Measurements from ENCODE around the gene SLC17A2. TPM values are rescaled to one million over a fixed set of nuclear protein-coding genes. Genes with fewer than 3 reads are reported as not detected.

Gene SLC17A2
- total and polyA plus RNA-seq, 2 of the 13 experiments (the other 11 are each of a cell fraction or from before 2014, with no cell fraction given), result 11.2 to 32.4 TPM

- TF ChIP-seq ZNF362 (CRISPR knock-in tag; IDR thresholded peaks at IDR 0.05; ENCODE audit: borderline replicate concordance) (no peak), TEAD2 (CRISPR knock-in tag; IDR thresholded peaks at IDR 0.05) (no peak), ZNF737 (CRISPR knock-in tag; IDR thresholded peaks at IDR 0.05; ENCODE audit: borderline replicate concordance) (no peak), ZFP36L2 (CRISPR knock-in tag; IDR thresholded peaks at IDR 0.05) (no peak), PITX1 (CRISPR knock-in tag; IDR thresholded peaks at IDR 0.05) (0 out of 2 replicates have a peak, but pooled peaks have one; percentile 19), MED1 (CRISPR knock-in tag; IDR thresholded peaks at IDR 0.05) (0 out of 2 replicates have a peak, but pooled peaks have one; percentile 41), TP53 (CRISPR knock-in tag; conservative IDR thresholded peaks at IDR 0.05) (peak; percentile 98), ZBTB4 (CRISPR knock-in tag; IDR thresholded peaks at IDR 0.05; ENCODE audit: borderline replicate concordance) (no peak), ZNF264 (CRISPR knock-in tag; IDR thresholded peaks at IDR 0.05) (no peak), FOXP1 (IDR thresholded peaks at IDR 0.05) (no peak), FOXP1 (CRISPR knock-in tag; IDR thresholded peaks at IDR 0.05) (peak; percentile 35), GABPA (IDR thresholded peaks at IDR 0.05; ENCODE audit: low read depth, low read length) (no peak), GABPA (CRISPR knock-in tag; IDR thresholded peaks at IDR 0.05; ENCODE audit: low read depth) (peak; percentile 32; the same call in 1 of the 2 replicates), FLYWCH1 (CRISPR knock-in tag; IDR thresholded peaks at IDR 0.05) (no peak), FOXK1 (CRISPR knock-in tag; IDR thresholded peaks at IDR 0.05; ENCODE audit: borderline replicate concordance, low read depth) (no peak), MATR3 (CRISPR knock-in tag; IDR thresholded peaks at IDR 0.05) (no peak), CAMTA2 (CRISPR knock-in tag; IDR thresholded peaks at IDR 0.05; ENCODE audit: borderline replicate concordance) (no peak), ERF (CRISPR knock-in tag; IDR thresholded peaks at IDR 0.05) (0 out of 2 replicates have a peak, but pooled peaks have one; percentile 19), ETV5 (CRISPR knock-in tag; IDR thresholded peaks at IDR 0.05; ENCODE audit: borderline replicate concordance) (peak; percentile 71; the same call in 1 of the 2 replicates), IKZF4 (CRISPR knock-in tag; IDR thresholded peaks at IDR 0.05; ENCODE audit: borderline replicate concordance, low read depth, not compliant biosample characterization) (no peak), KDM3A (CRISPR knock-in tag; IDR thresholded peaks at IDR 0.05; ENCODE audit: low read depth) (no peak), ZNF143 (CRISPR knock-in tag; IDR thresholded peaks at IDR 0.05) (no peak), SPEN (CRISPR knock-in tag; IDR thresholded peaks at IDR 0.05; ENCODE audit: low read depth) (no peak)
Observed at GRCh38 chr6:25958700-25959162, 28.2 kb upstream of the SLC17A2 start (continued).
